ENCODE measurements around the gene PGAM5. TPM values are rescaled to one million over a fixed set of nuclear protein-coding genes. Genes with fewer than 3 reads are reported as not detected.

Gene PGAM5
- total and polyA plus RNA-seq, 3 experiments from 2014 or later: 31.8 to 102 (median 99.7) TPM

DNA sequence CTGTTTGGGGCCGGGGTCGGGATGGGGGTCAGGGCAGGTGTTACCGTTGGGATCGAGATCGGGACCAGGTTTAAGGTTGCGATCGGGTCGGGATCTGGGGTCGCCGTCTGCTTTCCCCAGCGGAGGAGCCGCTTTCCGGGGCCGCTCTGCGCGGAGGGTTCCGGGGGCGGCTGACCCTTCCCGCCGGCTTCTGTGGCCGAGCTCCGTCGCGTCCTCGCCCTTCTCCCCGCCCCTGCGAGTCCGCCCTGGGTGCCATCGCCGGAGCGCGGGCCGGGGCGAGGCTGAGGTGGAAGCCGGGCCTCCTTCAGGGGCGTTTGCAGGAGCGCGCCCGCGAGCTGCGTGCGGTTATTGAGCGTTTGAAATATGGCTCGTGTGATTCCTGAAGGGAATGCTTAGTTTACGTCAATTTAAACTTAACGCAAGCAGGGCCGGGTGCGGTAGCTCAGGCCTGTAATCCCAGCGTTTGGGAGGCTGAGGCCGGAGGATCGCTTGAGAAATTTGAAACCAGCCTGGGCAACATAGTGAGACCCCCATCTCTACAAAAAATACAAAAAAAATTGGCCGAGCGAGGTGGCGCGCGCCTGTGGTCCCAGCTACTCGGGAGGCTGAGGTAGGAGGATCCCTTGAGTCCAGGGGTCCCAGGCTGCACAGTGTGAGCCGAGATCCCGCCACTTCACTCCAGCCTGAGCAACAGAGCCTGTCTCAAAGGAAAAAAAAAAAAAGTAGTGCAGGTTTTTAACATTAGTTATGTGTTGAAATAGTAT is 620 bp downstream of the PGAM5 start:
- H3K27ac ChIP-seq (ENCODE audit: low read depth, low read length): peak overlapping the region; percentile 54
- peak overlapping the region; percentile 69 for H3K4me3 ChIP-seq (ENCODE audit: low read length)
- H3K4me1 ChIP-seq (ENCODE audit: insufficient read depth, low read length): peaks cover 17% of the 10 kb centered on the region
- peaks cover 10% of the 10 kb centered on the region for H3K36me3 ChIP-seq (ENCODE audit: insufficient read depth, low read length)
- H3K4me3 Mint-ChIP-seq: peak overlapping the region; percentile 74 to 86 (median 80)
- peaks cover 0 to 18% (median 14%) of the 10 kb centered on the region in 5 donors for H3K9me3 Mint-ChIP-seq
- no peaks in the 10 kb centered on the region for H3K27me3 Mint-ChIP-seq
- H3K36me3 Mint-ChIP-seq: peaks cover 5 to 25% (median 7%) of the 10 kb centered on the region in 3 donors
- H3K27me3 ChIP-seq (ENCODE audit: insufficient read depth, low read length, poor library complexity, severe bottlenecking): no peaks in the 10 kb centered on the region
- ChIA-PET CTCF (no interaction called here), POLR2A (interaction anchor here (0.9 kb wide), 1 partner anchor 49 kb away, joined by 3 read pairs; no protein-coding TSS in a partner anchor)
- H3K27ac Mint-ChIP-seq: peak overlapping the region in 4 of 8 donors; percentile 60 to 79 (median 70)
- H3K4me1 Mint-ChIP-seq: peaks cover 17 to 34% (median 29%) of the 10 kb centered on the region in 3 donors
- no peaks in the 10 kb centered on the region for H3K9me3 ChIP-seq (ENCODE audit: low read length)
- DNase-seq: peak in 1 of 5 donors; percentile 6

DNA sequence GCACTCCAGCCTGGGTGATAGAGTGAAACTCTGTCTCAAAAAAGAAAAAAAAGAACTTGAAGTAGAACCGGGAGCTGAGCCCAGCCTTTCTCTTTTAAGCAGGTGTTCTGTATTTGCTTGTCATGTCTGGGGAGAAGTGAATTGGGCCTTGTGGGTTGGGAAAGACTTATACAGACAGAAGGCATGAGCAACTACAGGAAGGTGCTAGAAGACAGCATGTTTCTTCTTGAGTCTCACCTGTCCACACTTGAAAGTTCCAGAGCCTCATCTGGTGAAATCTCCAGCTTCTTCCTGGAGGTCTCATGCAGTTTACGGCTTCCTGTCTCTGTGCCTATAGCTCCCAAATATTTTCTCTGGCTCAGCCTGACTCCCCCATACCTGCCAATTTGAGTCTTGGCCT is 2.5 kb downstream of the PGAM5 start:
- H3K36me3 ChIP-seq (ENCODE audit: insufficient read depth, low read length): peaks cover 10% of the 10 kb centered on the region
- no peak overlapping the region for H3K27ac ChIP-seq (ENCODE audit: low read depth, low read length)
- H3K4me3 Mint-ChIP-seq: peak overlapping the region in 4 of 7 donors; percentile 13 to 85 (median 42)
- H3K27ac Mint-ChIP-seq: peak overlapping the region in 1 of 8 donors; percentile 73
- H3K4me3 ChIP-seq (ENCODE audit: low read length): no peak overlapping the region
- H3K27me3 ChIP-seq (ENCODE audit: insufficient read depth, low read length, poor library complexity, severe bottlenecking): no peaks in the 10 kb centered on the region
- peaks cover 15 to 34% (median 29%) of the 10 kb centered on the region in 3 donors for H3K4me1 Mint-ChIP-seq
- DNase-seq: no peak
- no peaks in the 10 kb centered on the region for H3K27me3 Mint-ChIP-seq
- peaks cover 17% of the 10 kb centered on the region for H3K4me1 ChIP-seq (ENCODE audit: insufficient read depth, low read length)
- POLR2A ChIA-PET: no interaction called here
- peaks cover 0 to 36% (median 3%) of the 10 kb centered on the region in 3 donors for H3K36me3 Mint-ChIP-seq
- peaks cover 0 to 8% (median 5%) of the 10 kb centered on the region in 5 donors for H3K9me3 Mint-ChIP-seq
- no peaks in the 10 kb centered on the region for H3K9me3 ChIP-seq (ENCODE audit: low read length)
- CTCF ChIA-PET: interaction anchor here (1.0 to 1.1 kb wide), 2 partner anchors 55 to 298 kb away, joined by 3 read pairs; no protein-coding TSS in a partner anchor

DNA sequence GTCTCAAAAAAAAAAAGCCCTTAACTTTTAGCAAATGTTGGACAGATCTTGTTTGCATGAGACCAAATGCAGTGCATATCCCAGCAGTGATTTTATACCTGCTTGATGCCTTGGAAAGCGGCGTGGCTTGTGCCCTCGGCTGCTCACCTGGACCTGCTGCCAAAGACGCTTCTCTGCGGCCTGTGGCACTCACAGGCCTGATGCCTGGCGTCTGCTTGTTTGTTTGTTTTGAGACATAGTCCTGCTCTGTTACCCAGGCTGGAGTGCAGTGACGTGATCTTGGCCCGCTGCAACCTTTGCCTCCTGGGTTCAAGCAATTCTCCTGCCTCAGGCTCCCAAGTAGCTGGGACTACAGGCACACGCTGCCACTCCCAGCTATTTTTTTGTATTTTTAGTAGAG is 5.2 kb downstream of the PGAM5 start:
- no peak overlapping the region for H3K4me3 ChIP-seq (ENCODE audit: low read length)
- peak overlapping the region in 1 of 8 donors; percentile 21 for H3K27ac Mint-ChIP-seq
- H3K9me3 ChIP-seq (ENCODE audit: low read length): no peaks in the 10 kb centered on the region
- no peak overlapping the region for H3K27ac ChIP-seq (ENCODE audit: low read depth, low read length)
- ChIA-PET POLR2A (interaction anchor here (0.7 kb wide), 1 partner anchor 79 kb away, joined by 4 read pairs; no protein-coding TSS in a partner anchor), CTCF (no interaction called here)
- H3K4me1 Mint-ChIP-seq: peaks cover 10 to 30% (median 24%) of the 10 kb centered on the region in 3 donors
- no peaks in the 10 kb centered on the region for H3K9me3 Mint-ChIP-seq
- H3K36me3 ChIP-seq (ENCODE audit: insufficient read depth, low read length): peaks cover 23% of the 10 kb centered on the region
- DNase-seq: no peak
- H3K36me3 Mint-ChIP-seq: peaks cover 0 to 54% (median 8%) of the 10 kb centered on the region in 3 donors
- H3K4me3 Mint-ChIP-seq: no peak overlapping the region
- no peaks in the 10 kb centered on the region for H3K27me3 ChIP-seq (ENCODE audit: insufficient read depth, low read length, poor library complexity, severe bottlenecking)
- peaks cover 10% of the 10 kb centered on the region for H3K4me1 ChIP-seq (ENCODE audit: insufficient read depth, low read length)
- no peaks in the 10 kb centered on the region for H3K27me3 Mint-ChIP-seq

DNA sequence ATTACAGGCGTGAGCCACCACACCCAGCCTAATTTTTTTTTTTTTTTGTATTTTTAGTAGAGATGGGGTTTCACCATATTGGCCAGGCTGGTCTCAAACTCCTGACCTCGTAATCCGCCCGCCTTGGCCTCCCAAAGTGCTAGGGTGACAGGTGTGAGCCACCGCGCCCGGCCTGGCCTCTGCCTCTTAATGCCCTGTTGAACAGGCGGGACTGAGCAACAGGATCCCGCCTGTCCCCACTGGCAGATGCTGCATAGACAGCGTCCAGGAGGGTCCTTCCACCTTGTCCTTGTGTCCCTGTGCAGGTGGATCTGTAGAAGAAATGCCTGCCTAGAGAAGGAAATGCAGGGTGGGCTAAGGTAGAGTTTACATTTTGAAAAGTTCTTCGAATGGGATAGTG is 5.7 kb downstream of the PGAM5 start:
- no peak overlapping the region for H3K27ac ChIP-seq (ENCODE audit: low read depth, low read length)
- H3K36me3 ChIP-seq (ENCODE audit: insufficient read depth, low read length): peaks cover 27% of the 10 kb centered on the region
- H3K27me3 Mint-ChIP-seq: no peaks in the 10 kb centered on the region
- H3K36me3 Mint-ChIP-seq: peaks cover 0 to 58% (median 10%) of the 10 kb centered on the region in 3 donors
- ChIA-PET CTCF (no interaction called here), POLR2A (interaction anchor here (0.7 kb wide), 1 partner anchor 79 kb away, joined by 4 read pairs; no protein-coding TSS in a partner anchor)
- peaks cover 9% of the 10 kb centered on the region for H3K4me1 ChIP-seq (ENCODE audit: insufficient read depth, low read length)
- no peaks in the 10 kb centered on the region for H3K9me3 ChIP-seq (ENCODE audit: low read length)
- H3K27me3 ChIP-seq (ENCODE audit: insufficient read depth, low read length, poor library complexity, severe bottlenecking): no peaks in the 10 kb centered on the region
- no peak overlapping the region for H3K4me3 Mint-ChIP-seq
- no peak for DNase-seq
- H3K4me3 ChIP-seq (ENCODE audit: low read length): no peak overlapping the region
- peaks cover 10 to 28% (median 23%) of the 10 kb centered on the region in 3 donors for H3K4me1 Mint-ChIP-seq
- H3K27ac Mint-ChIP-seq: no peak overlapping the region
- H3K9me3 Mint-ChIP-seq: no peaks in the 10 kb centered on the region

DNA sequence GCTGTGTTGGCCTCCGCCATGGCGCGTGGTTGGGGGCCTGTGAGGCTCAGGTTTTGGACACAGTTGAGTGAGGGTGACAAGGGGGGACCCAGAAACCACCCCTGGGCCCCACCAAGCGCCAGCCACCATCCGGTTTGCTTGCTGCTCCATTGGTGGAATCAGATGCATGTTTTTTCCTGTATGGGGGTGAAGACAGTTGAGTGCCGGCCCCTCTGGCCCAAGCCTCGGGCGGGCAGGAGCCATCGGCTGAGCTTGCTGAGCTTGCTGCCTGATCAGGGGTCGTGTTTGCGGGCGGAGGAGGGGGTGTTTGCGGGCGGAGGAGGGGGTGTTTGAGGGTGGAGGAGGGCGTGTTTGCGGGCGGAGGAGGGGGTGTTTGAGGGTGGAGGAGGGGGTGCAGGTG is 6.4 kb downstream of the PGAM5 start:
- peaks cover 0 to 63% (median 10%) of the 10 kb centered on the region in 3 donors for H3K36me3 Mint-ChIP-seq
- peaks cover 8 to 22% (median 16%) of the 10 kb centered on the region in 3 donors for H3K4me1 Mint-ChIP-seq
- H3K27me3 Mint-ChIP-seq: no peaks in the 10 kb centered on the region
- Histone ChIP-seq H3K36me3 (ENCODE audit: insufficient read depth, low read length) (peaks cover 27% of the 10 kb centered on the region), H3K27me3 (ENCODE audit: insufficient read depth, low read length, poor library complexity, severe bottlenecking) (no peaks in the 10 kb centered on the region), H3K4me3 (ENCODE audit: low read length) (no peak overlapping the region), H3K27ac (ENCODE audit: low read depth, low read length) (no peak overlapping the region), H3K4me1 (ENCODE audit: insufficient read depth, low read length) (peaks cover 3% of the 10 kb centered on the region), H3K9me3 (ENCODE audit: low read length) (no peaks in the 10 kb centered on the region)
- H3K4me3 Mint-ChIP-seq: no peak overlapping the region
- H3K9me3 Mint-ChIP-seq: no peaks in the 10 kb centered on the region
- ChIA-PET CTCF (no interaction called here), POLR2A (no interaction called here)
- peak overlapping the region in 1 of 8 donors; percentile 10 for H3K27ac Mint-ChIP-seq
- no peak for DNase-seq

DNA sequence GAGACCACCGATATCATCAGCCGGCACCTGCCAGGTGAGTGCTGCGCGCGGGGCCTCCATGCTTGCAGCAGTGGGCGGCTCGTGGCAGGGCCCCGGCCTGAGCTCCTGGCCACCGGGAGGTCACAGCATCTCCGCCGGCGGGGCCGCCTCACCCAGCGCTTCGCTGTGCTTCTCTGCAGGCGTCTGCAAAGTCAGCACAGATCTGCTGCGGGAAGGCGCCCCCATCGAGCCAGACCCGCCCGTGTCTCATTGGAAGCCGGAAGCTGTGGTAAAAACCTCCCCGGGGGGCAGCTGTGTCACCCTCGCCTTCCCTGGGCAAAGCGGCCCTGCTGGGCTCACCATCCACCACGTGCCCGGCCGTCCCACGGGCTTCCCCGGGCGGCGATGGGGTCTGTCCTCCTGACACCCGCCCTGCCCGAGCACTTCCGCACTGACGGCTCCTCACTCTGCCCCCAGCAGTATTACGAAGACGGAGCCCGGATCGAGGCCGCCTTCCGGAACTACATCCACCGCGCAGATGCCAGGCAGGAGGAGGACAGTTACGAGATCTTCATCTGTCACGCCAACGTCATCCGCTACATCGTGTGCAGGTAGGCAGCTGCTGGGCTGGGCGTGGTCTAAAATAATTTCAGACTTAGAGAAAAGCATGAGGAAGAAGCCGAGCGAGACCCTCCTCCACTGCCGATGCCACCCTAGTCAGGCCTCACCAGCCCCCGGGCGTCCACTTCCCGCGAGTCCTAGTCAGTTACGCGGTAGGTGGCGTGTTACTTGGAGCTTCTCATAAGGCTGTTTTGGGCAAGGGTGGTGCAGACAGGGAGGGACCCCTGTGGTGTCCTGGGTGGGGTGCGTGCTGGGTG is 7.1 kb downstream of the PGAM5 start:
- H3K4me1 Mint-ChIP-seq: peaks cover 5 to 17% (median 12%) of the 10 kb centered on the region in 3 donors
- ChIA-PET CTCF (no interaction called here), POLR2A (no interaction called here)
- H3K9me3 Mint-ChIP-seq: no peaks in the 10 kb centered on the region
- Histone ChIP-seq H3K9me3 (ENCODE audit: low read length) (no peaks in the 10 kb centered on the region), H3K4me1 (ENCODE audit: insufficient read depth, low read length) (no peaks in the 10 kb centered on the region), H3K27me3 (ENCODE audit: insufficient read depth, low read length, poor library complexity, severe bottlenecking) (no peaks in the 10 kb centered on the region), H3K4me3 (ENCODE audit: low read length) (no peak overlapping the region), H3K27ac (ENCODE audit: low read depth, low read length) (no peak overlapping the region), H3K36me3 (ENCODE audit: insufficient read depth, low read length) (peaks cover 27% of the 10 kb centered on the region)
- peak overlapping the region in 2 of 8 donors; percentile 10 to 27 for H3K27ac Mint-ChIP-seq
- peaks cover 0 to 65% (median 10%) of the 10 kb centered on the region in 3 donors for H3K36me3 Mint-ChIP-seq
- H3K4me3 Mint-ChIP-seq: no peak overlapping the region
- H3K27me3 Mint-ChIP-seq: no peaks in the 10 kb centered on the region
- no peak for DNase-seq

DNA sequence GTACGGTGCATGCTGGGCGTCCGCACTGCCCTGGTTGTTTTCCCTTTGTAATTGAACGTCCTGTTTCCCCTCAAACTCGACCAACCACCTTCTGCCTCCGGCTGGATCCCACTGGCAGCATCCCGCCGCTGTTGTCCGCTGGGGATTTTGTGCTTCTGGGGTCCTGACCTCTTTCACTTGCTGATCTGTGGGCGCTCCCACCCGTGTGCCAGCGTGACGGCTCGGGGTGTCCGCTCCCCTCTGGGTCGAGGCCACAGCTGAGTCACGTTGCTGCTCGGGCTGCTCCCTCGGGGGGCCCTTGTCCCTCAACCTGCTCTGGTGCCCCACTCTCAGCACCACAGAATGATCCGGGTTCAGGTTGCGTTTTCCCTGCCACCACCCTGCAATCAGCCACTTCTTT is 8.0 kb downstream of the PGAM5 start:
- no peak for DNase-seq
- Mint-ChIP-seq H3K9me3 (no peaks in the 10 kb centered on the region), H3K4me3 (peak overlapping the region in 1 of 7 donors; percentile 52), H3K36me3 (peaks cover 0 to 70% (median 10%) of the 10 kb centered on the region in 3 donors), H3K4me1 (peaks cover 3 to 8% (median 4%) of the 10 kb centered on the region in 3 donors), H3K27ac (peak overlapping the region in 1 of 8 donors; percentile 81), H3K27me3 (no peaks in the 10 kb centered on the region)
- Histone ChIP-seq H3K4me3 (ENCODE audit: low read length) (no peak overlapping the region), H3K9me3 (ENCODE audit: low read length) (no peaks in the 10 kb centered on the region), H3K36me3 (ENCODE audit: insufficient read depth, low read length) (peaks cover 27% of the 10 kb centered on the region), H3K27ac (ENCODE audit: low read depth, low read length) (no peak overlapping the region), H3K4me1 (ENCODE audit: insufficient read depth, low read length) (no peaks in the 10 kb centered on the region), H3K27me3 (ENCODE audit: insufficient read depth, low read length, poor library complexity, severe bottlenecking) (no peaks in the 10 kb centered on the region)
- POLR2A ChIA-PET: no interaction called here
- CTCF ChIA-PET: no interaction called here

Data from CD8-positive, alpha-beta memory T cell (primary cell).